A549 (cell line): ENCODE measurements around the gene LAMA2. TPM values are rescaled to one million over a fixed set of nuclear protein-coding genes. Genes with fewer than 3 reads are reported as not detected.

ENCODE experiments used
- ATAC-seq, 2 experiments: fragments of 200-7000 bp in 1 of 2; fragments of >200 bp in 1 of 2; cut with Nextera tagmentation in 1 of 2; cut with Tn5 transposase in 1 of 2; 3 replicates each; pipeline versions ENCODE4 v1.8.0 to v1.9.1; 2018 to 2020; ENCODE audit warnings: mild to moderate bottlenecking in 1 of 2, moderate library complexity in 1 of 2
- CTCF ChIA-PET: fragments of 300-600 bp; sonication (Branson Sonifier 250); formaldehyde crosslinking; extraction: SDS; loops from one replicate; lab custom pipeline; 2021; ENCODE audit warnings: antibody characterized with exemption, inconsistent platforms; lab: Yijun Ruan, JAX
- POLR2A ChIA-PET: fragments of 350-600 bp; formaldehyde crosslinking; extraction: SDS; loops from one replicate; lab custom pipeline; 2021; ENCODE audit warnings: antibody characterized with exemption, inconsistent platforms; lab: Yijun Ruan, JAX
- DNase-seq, 2 experiments: peaks; one replicate each; pipeline versions ENCODE4 v3.0.0 to v3.0.0-alpha.2; 2011 to 2016; ENCODE audit warnings: low read depth in 1 of 2, low spot score in 1 of 2
- FAIRE-seq: peaks from 2 replicates; lab custom pipeline; 2011; peaks lifted over from hg19 to GRCh38; lab: Jason Lieb, UNC
- H3K27ac ChIP-seq, 2 experiments: fragments of >200 bp; sonication (Bioruptor Twin); formaldehyde crosslinking; 3 replicates each; pipeline ENCODE4 v1.5.1; 2016 to 2017
- H3K4me1 ChIP-seq: fragments of >200 bp; sonication (Bioruptor Twin); formaldehyde crosslinking; 3 replicates; pipeline ENCODE4 v1.6.1; 2016
- H3K4me2 ChIP-seq: fragments of >200 bp; sonication (Bioruptor Twin); formaldehyde crosslinking; 3 replicates; pipeline ENCODE4 v1.6.1; 2016
- H3K4me3 ChIP-seq: fragments of >200 bp; sonication (Bioruptor Twin); formaldehyde crosslinking; 3 replicates; pipeline ENCODE4 v1.5.1; 2016
- H3K9me3 ChIP-seq: fragments of >200 bp; sonication (Bioruptor Twin); formaldehyde crosslinking; 3 replicates; pipeline ENCODE4 v1.6.1; 2016
- BCL3 ChIP-seq: fragments of >200 bp; sonication (Bioruptor Twin); formaldehyde crosslinking; IDR thresholded peaks from 3 replicates; pipeline ENCODE4 v1.6.1; 2016
- CBX2 ChIP-seq: fragments of 200-600 bp; sonication (generic); IDR thresholded peaks from 2 replicates; pipeline ENCODE4 v1.6.1; 2016; ENCODE audit warnings: low read depth, mild to moderate bottlenecking, borderline replicate concordance
- CEBPB ChIP-seq, 2 experiments: fragments of >200 bp in 1 of 2; sonication (Bioruptor Twin) in 1 of 2; formaldehyde crosslinking in 1 of 2; IDR thresholded peaks; 2 replicates each; pipeline ENCODE4 v1.6.1; 2012 to 2016
- CHD2 ChIP-seq: fragments of 150-350 bp; IDR thresholded peaks from 2 replicates; pipeline ENCODE4 v1.6.1; 2014; ENCODE audit warnings: low read length; ENCODE audit not compliant: partially characterized antibody
- CTCF ChIP-seq: fragments of >200 bp; sonication (Bioruptor Twin); formaldehyde crosslinking; IDR thresholded peaks from 3 replicates; pipeline ENCODE4 v1.5.1; 2016
- E2F6 ChIP-seq: IDR thresholded peaks from 2 replicates; pipeline ENCODE4 v1.6.1; 2012; ENCODE audit warnings: low read depth, borderline replicate concordance
- EHMT2 ChIP-seq: fragments of 200-600 bp; sonication (generic); IDR thresholded peaks from 2 replicates; pipeline ENCODE4 v1.6.1; 2016; ENCODE audit warnings: antibody characterized with exemption, low read depth, mild to moderate bottlenecking, moderate library complexity
- EP300 ChIP-seq, 2 experiments: fragments of >200 bp; sonication (Bioruptor Twin); formaldehyde crosslinking; IDR thresholded peaks; 2 replicates in 1 of 2; 3 replicates in 1 of 2; pipeline ENCODE4 v1.6.1; 2016 to 2017
- ESRRA ChIP-seq: fragments of 150-350 bp; IDR thresholded peaks from 2 replicates; pipeline ENCODE4 v1.6.1; 2014; ENCODE audit warnings: mild to moderate bottlenecking, low read length, borderline replicate concordance
- FOSB ChIP-seq: fragments of 250-450 bp; sonication (Bioruptor Pico); IDR thresholded peaks from 2 replicates; pipeline ENCODE4 v1.5.0; 2020; ENCODE audit warnings: mild to moderate bottlenecking, moderate library complexity
- FOSL2 ChIP-seq, 2 experiments: fragments of 450-650 bp in 1 of 2; fragments of >200 bp in 1 of 2; sonication (Bioruptor Twin) in 1 of 2; formaldehyde crosslinking; IDR thresholded peaks; 2 replicates each; pipeline versions ENCODE4 v1.5.0 to v1.6.1; 2016 to 2020; ENCODE audit warnings: mild to moderate bottlenecking in 1 of 2, moderate library complexity in 1 of 2
- HES2 ChIP-seq: fragments of >200 bp; sonication (Bioruptor Twin); formaldehyde crosslinking; IDR thresholded peaks from 2 replicates; pipeline ENCODE4 v1.6.1; 2016
- HMGXB4 ChIP-seq: fragments of 250-450 bp; sonication (Bioruptor Pico); IDR thresholded peaks from 2 replicates; pipeline ENCODE4 v1.5.0; 2021; ENCODE audit warnings: mild to moderate bottlenecking, moderate library complexity, borderline replicate concordance
- JUN ChIP-seq, 2 experiments: fragments of >200 bp; sonication (Bioruptor Twin); formaldehyde crosslinking; IDR thresholded peaks; 2 replicates in 1 of 2; 3 replicates in 1 of 2; pipeline ENCODE4 v1.6.1; 2016 to 2017
- JUNB ChIP-seq: fragments of >200 bp; sonication (Bioruptor Twin); formaldehyde crosslinking; IDR thresholded peaks from 2 replicates; pipeline ENCODE4 v1.6.1; 2016
- KDM5A ChIP-seq: fragments of 200-600 bp; sonication (generic); IDR thresholded peaks from 2 replicates; pipeline ENCODE4 v1.6.1; 2016; ENCODE audit warnings: antibody characterized with exemption, mild to moderate bottlenecking
- MAX ChIP-seq: IDR thresholded peaks from 2 replicates; pipeline ENCODE4 v1.6.1; 2012
- NFE2L2 ChIP-seq: fragments of 150-350 bp; conservative IDR thresholded peaks from 2 replicates; pipeline ENCODE4 v1.6.1; 2014; ENCODE audit warnings: low read length
- NPAS2 ChIP-seq: fragments of 250-450 bp; sonication (Bioruptor Pico); IDR thresholded peaks from 2 replicates; pipeline ENCODE4 v1.8.0; 2022; ENCODE audit warnings: mild to moderate bottlenecking, moderate library complexity, borderline replicate concordance
- NR3C1 ChIP-seq: fragments of >200 bp; sonication (Bioruptor Twin); formaldehyde crosslinking; IDR thresholded peaks from 3 replicates; pipeline ENCODE4 v1.6.1; 2017
- PHF8 ChIP-seq: fragments of 200-600 bp; sonication (generic); IDR thresholded peaks from 2 replicates; pipeline ENCODE4 v1.6.1; 2016; ENCODE audit warnings: low read depth, mild to moderate bottlenecking, antibody characterized with exemption, moderate library complexity, borderline replicate concordance
- POLR2A ChIP-seq: IDR thresholded peaks from 2 replicates; pipeline ENCODE4 v1.6.1; 2012; ENCODE audit warnings: mild to moderate bottlenecking, low read length
- POLR2AphosphoS2 ChIP-seq: conservative IDR thresholded peaks from 2 replicates; pipeline ENCODE4 v1.6.1; 2012; ENCODE audit warnings: low read length, improper control_type of control experiment, inconsistent platforms
- RAD21 ChIP-seq, 2 experiments: fragments of >200 bp in 1 of 2; sonication (Bioruptor Twin) in 1 of 2; formaldehyde crosslinking in 1 of 2; IDR thresholded peaks in 1 of 2; conservative IDR thresholded peaks in 1 of 2; 2 replicates in 1 of 2; 3 replicates in 1 of 2; pipeline ENCODE4 v1.6.1; 2012 to 2018; ENCODE audit warnings: inconsistent platforms in 1 of 2
- RARB ChIP-seq: fragments of 250-450 bp; sonication (Bioruptor Pico); IDR thresholded peaks from 2 replicates; pipeline ENCODE4 v1.8.0; 2021; ENCODE audit warnings: mild to moderate bottlenecking, moderate library complexity
- RCOR1 ChIP-seq: fragments of 150-350 bp; IDR thresholded peaks from 2 replicates; pipeline ENCODE4 v1.6.1; 2014; ENCODE audit warnings: antibody characterized with exemption, low read length, low read depth
- RNF2 ChIP-seq: fragments of 200-600 bp; sonication (generic); IDR thresholded peaks from 2 replicates; pipeline ENCODE4 v1.6.1; 2016; ENCODE audit warnings: low read depth, mild to moderate bottlenecking, antibody characterized with exemption, moderate library complexity, borderline replicate concordance
- SREBF2 ChIP-seq: fragments of 450-650 bp; IDR thresholded peaks from 2 replicates; pipeline ENCODE4 v1.6.1; 2014; ENCODE audit warnings: mild to moderate bottlenecking, moderate library complexity
- TP53 ChIP-seq: fragments of 250-450 bp; sonication (Bioruptor Pico); IDR thresholded peaks from 2 replicates; pipeline ENCODE4 v1.5.0; 2021; ENCODE audit warnings: mild to moderate bottlenecking, moderate library complexity
- USF2 ChIP-seq: fragments of 450-650 bp; IDR thresholded peaks from 2 replicates; pipeline ENCODE4 v1.6.1; 2014; ENCODE audit warnings: antibody characterized with exemption
- ZC3H11A ChIP-seq: fragments of 450-650 bp; IDR thresholded peaks from 2 replicates; pipeline ENCODE4 v1.6.1; 2014; ENCODE audit warnings: antibody characterized with exemption, mild to moderate bottlenecking
- ZFP36 ChIP-seq: fragments of 450-650 bp; IDR thresholded peaks from 2 replicates; pipeline ENCODE4 v1.6.1; 2014; ENCODE audit warnings: borderline replicate concordance; ENCODE audit not compliant: partially characterized antibody
- WGBS: methylation state at CpG from one replicate; pipeline ENCODE4 v1.1.6; 2017; ENCODE audit errors: missing lambda C conversion rate; 5-methylcytosine and 5-hydroxymethylcytosine counted together
- polyA plus RNA-seq, 4 experiments: library from polyadenylated mRNA; depleted of rRNA in 3 of 4; stranded (reverse); fragments of >200 nt; fragmentation: RNase III in 1 of 4; extraction: RNeasy Plus Mini Kit Qiagen cat#74134 plus additional on column Dnase treatment in 1 of 4; gene quantifications; 2 replicates in 3 of 4; 3 replicates in 1 of 4; pipeline ENCODE4 v1.2.3, GENCODE V29; 2011 to 2017

Gene LAMA2
- polyA plus RNA-seq, 2 of the 4 experiments (the other 2 are of a cell fraction): 0.21 to 1.3 TPM

- FAIRE-seq (no peak), DNase-seq (no peak), ATAC-seq (no peak)
- ChIA-PET POLR2A (interaction anchor here (0.7 kb wide), 1 partner anchor 868 kb away, joined by 3 read pairs; no protein-coding TSS in a partner anchor), CTCF (interaction anchor here (0.6 kb wide), 1 partner anchor 531 kb away, joined by 3 read pairs; no protein-coding TSS in a partner anchor)
- Histone ChIP-seq H3K27ac (no peak overlapping the region), H3K9me3 (no peaks in the 10 kb centered on the region), H3K4me2 (no peak overlapping the region), H3K4me3 (no peak overlapping the region), H3K4me1 (no peaks in the 10 kb centered on the region)
- 43% methylated on average over 2 of the region's 2 CpGs for WGBS
- no peak for TF ChIP-seq EHMT2
- no peak for TF ChIP-seq ESRRA
- TF ChIP-seq CHD2: no peak
- no peak for TF ChIP-seq NFE2L2
- TF ChIP-seq RNF2: no peak
- no peak for TF ChIP-seq NR3C1
- TF ChIP-seq NPAS2: no peak
- TF ChIP-seq SREBF2: no peak
- no peak for TF ChIP-seq CEBPB (IDR thresholded peaks at IDR 0.05)
- no peak for TF ChIP-seq HES2
- TF ChIP-seq USF2: no peak
- no peak for TF ChIP-seq CBX2
- no peak for TF ChIP-seq ZC3H11A
- no peak for TF ChIP-seq POLR2A
- no peak for TF ChIP-seq CTCF
These were observed 634.4 kb downstream of the LAMA2 start for GRCh38 chr6:129517288-129517687.

GRCh38 chr6:129519750-129520149 is 636.8 kb downstream of the LAMA2 start:
- Histone ChIP-seq H3K9me3 (no peaks in the 10 kb centered on the region), H3K4me1 (no peaks in the 10 kb centered on the region), H3K4me3 (no peak overlapping the region), H3K4me2 (no peak overlapping the region), H3K27ac (no peak overlapping the region)
- TF ChIP-seq TP53 (CRISPR knock-in tag) (no peak), FOSL2 (IDR thresholded peaks at IDR 0.05) (no peak), FOSL2 (CRISPR knock-in tag; IDR thresholded peaks at IDR 0.05) (no peak), BCL3 (no peak), PHF8 (no peak), KDM5A (no peak), RARB (no peak), MAX (no peak), HMGXB4 (CRISPR knock-in tag) (no peak), JUN (IDR thresholded peaks at IDR 0.05) (no peak), RAD21 (conservative IDR thresholded peaks at IDR 0.05 in 1 of 2, IDR thresholded peaks at IDR 0.05 in 1 of 2) (no peak), ZFP36 (no peak), EHMT2 (no peak), E2F6 (no peak), NPAS2 (no peak), POLR2AphosphoS2 (no peak), RCOR1 (no peak), EP300 (IDR thresholded peaks at IDR 0.05) (no peak), FOSB (CRISPR knock-in tag) (no peak), JUNB (no peak), CHD2 (no peak)
- CTCF ChIA-PET: interaction anchor here (0.6 to 1.0 kb wide), 3 partner anchors 9 to 55 kb away, joined by 3 read pairs; no protein-coding TSS in a partner anchor
- ATAC-seq (no peak), DNase-seq (no peak), FAIRE-seq (no peak)
- POLR2A ChIA-PET: no interaction called here
- 64% methylated on average over 2 of the region's 2 CpGs for WGBS
